Ovary (tissue), 3 donors: Measurements from ENCODE around the gene SZRD1.

Source experiments
- CTCF ChIP-seq, 3 donors: fragments of 450-650 bp in 2 of 3; fragments of 200-600 bp in 1 of 3; IDR thresholded peaks; one replicate each; pipeline versions ENCODE4 v1.5.1 to v1.8.0; 2016 to 2022; ENCODE audit warnings: antibody characterized with exemption in 3 of 3, mild to moderate bottlenecking in 1 of 3
- EP300 ChIP-seq: sonication (generic); formaldehyde crosslinking; IDR thresholded peaks from one replicate; pipeline ENCODE4 v1.6.1; 2017; ENCODE audit warnings: antibody characterized with exemption
- POLR2A ChIP-seq: fragments of 450-650 bp; IDR thresholded peaks from one replicate; pipeline ENCODE4 v1.6.1; 2017; ENCODE audit warnings: antibody characterized with exemption, mild to moderate bottlenecking, moderate library complexity
- donor health status: DM: no; HTN: no; CAD: no.

GRCh38 chr1:16391411-16391810 lies 24.4 kb downstream of the SZRD1 start:
- TF ChIP-seq CTCF (IDR thresholded peaks at IDR 0.05) (no peak), EP300 (no peak), POLR2A (no peak)
